ENCODE data around the gene ARFGEF2.

DNA sequence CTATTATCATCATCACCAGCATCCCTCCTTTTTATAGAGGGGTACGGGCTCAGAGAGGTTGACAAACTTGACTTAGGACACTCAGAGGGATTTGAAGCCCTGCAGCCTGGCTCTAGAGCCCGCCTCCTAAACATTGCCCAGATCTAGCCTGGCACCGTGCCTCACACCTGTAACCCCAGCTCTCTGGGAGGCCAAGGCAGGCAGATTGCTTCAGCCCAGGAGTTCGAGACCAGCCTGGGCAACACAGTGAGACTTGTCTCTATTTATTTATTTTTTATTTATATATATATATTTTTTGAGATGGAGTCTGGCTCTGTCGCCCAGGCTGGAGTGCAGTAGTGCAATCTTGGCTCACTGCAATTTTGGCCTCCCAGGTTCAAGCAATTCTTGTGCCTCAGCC, 118.3 kb downstream of the ARFGEF2 start:
- TF ChIP-seq YY1 (IDR thresholded peaks at IDR 0.05; ENCODE audit: insufficient read depth, insufficient read length), result no peak
- no peak for TF ChIP-seq ZNF274 (IDR thresholded peaks at IDR 0.05; ENCODE audit: low read depth, low read length)
